ENCODE measurements around the gene CYP11A1.

DNA sequence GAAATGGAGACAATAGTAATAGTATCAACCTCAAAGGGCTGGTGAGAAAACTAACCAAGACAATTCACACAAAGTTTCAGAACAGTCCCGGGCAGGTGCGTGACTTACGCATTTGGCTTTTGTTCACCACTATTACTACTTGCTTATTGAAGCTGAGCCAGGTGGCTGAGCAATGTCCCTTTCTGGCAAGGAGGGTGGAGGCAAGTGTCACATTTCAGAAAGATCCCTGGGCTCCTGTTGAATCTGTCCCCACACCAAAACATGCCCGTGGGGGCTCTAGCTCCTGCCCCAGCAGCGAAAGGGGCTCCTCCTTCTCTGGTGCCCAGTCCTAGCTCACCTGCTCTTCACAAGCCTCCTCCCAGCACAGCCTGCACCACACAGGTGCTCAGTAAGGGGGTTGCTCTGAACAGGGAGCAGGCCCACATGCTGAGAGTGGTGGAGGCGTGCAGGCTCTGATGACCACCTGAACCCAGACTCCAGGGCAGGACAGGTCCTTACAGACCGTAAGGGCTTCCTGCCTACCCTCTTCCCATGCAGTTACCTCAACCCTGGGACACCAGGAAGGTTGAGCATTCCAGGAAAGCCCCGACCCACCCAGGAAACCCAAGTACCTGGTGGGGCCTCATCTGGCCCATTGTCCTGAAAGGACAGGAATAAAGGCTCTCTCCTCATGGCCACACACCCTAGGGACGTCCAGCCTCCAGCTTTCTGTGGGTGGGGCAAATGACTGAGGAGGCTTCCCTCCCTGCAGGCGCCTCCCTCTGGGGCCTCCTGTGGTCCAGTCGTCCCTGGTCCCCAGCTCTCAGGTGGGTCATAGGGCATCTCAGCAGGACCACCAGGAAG is 33.7 kb upstream of the CYP11A1 start:
- TF ChIP-seq, protein P1, sequence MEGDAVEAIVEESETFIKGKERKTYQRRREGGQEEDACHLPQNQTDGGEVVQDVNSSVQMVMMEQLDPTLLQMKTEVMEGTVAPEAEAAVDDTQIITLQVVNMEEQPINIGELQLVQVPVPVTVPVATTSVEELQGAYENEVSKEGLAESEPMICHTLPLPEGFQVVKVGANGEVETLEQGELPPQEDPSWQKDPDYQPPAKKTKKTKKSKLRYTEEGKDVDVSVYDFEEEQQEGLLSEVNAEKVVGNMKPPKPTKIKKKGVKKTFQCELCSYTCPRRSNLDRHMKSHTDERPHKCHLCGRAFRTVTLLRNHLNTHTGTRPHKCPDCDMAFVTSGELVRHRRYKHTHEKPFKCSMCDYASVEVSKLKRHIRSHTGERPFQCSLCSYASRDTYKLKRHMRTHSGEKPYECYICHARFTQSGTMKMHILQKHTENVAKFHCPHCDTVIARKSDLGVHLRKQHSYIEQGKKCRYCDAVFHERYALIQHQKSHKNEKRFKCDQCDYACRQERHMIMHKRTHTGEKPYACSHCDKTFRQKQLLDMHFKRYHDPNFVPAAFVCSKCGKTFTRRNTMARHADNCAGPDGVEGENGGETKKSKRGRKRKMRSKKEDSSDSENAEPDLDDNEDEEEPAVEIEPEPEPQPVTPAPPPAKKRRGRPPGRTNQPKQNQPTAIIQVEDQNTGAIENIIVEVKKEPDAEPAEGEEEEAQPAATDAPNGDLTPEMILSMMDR (IDR thresholded peaks at IDR 0.05) = no peak
- TF ChIP-seq POLR2A (IDR thresholded peaks at IDR 0.05) = no peak

Measured in esophagus squamous epithelium (tissue), 4 donors.